ENCODE data around the gene VTI1A.

- TF ChIP-seq, protein P1, sequence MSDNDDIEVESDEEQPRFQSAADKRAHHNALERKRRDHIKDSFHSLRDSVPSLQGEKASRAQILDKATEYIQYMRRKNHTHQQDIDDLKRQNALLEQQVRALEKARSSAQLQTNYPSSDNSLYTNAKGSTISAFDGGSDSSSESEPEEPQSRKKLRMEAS (IDR thresholded peaks at IDR 0.05; ENCODE audit: low read depth), result no peak
- no peak for TF ChIP-seq CTCF (IDR thresholded peaks at IDR 0.05)
- no peak for TF ChIP-seq NRF1 (IDR thresholded peaks at IDR 0.05; ENCODE audit: low read depth, low read length)
- no peak for TF ChIP-seq USF2 (IDR thresholded peaks at IDR 0.05; ENCODE audit: borderline replicate concordance, low read depth, low read length)
- no peak for TF ChIP-seq EP300 (IDR thresholded peaks at IDR 0.05; ENCODE audit: borderline replicate concordance in 1 of 2, low read depth in 1 of 2, low read length in 1 of 2)
- no peak for TF ChIP-seq YY1 (IDR thresholded peaks at IDR 0.05; ENCODE audit: low read depth)
- TF ChIP-seq POLR2AphosphoS5 (IDR thresholded peaks at IDR 0.05; ENCODE audit: low read depth, low read length), result no peak
- TF ChIP-seq USF1 (IDR thresholded peaks at IDR 0.05; ENCODE audit: borderline replicate concordance, low read depth), result no peak
- no peak for TF ChIP-seq MXI1 (IDR thresholded peaks at IDR 0.05; ENCODE audit: low read depth, low read length)
- no peak for TF ChIP-seq TCF12 (IDR thresholded peaks at IDR 0.05)
- no peak for TF ChIP-seq TAF1 (IDR thresholded peaks at IDR 0.05; ENCODE audit: borderline replicate concordance, low read depth, low read length)
- no peak for TF ChIP-seq ZBTB33 (IDR thresholded peaks at IDR 0.05; ENCODE audit: borderline replicate concordance, low read depth)
- no peak for TF ChIP-seq RAD21 (IDR thresholded peaks at IDR 0.05; ENCODE audit: low read length)
Observed at GRCh38 chr10:112715581-112715980, 268.6 kb downstream of the VTI1A start.
